Neural progenitor cell (in vitro differentiated cells): Measurements from ENCODE around the gene DEPDC1B. TPM values are rescaled to one million over a fixed set of nuclear protein-coding genes. Genes with fewer than 3 reads are reported as not detected.

ENCODE experiments used
- DNase-seq: peaks from one replicate; pipeline ENCODE4 v3.0.0-alpha.2; 2016; ENCODE audit warnings: low spot score
- H2AFZ ChIP-seq: fragments of 200-600 bp; sonication (generic); replicated peaks from 2 replicates; pipeline ENCODE4 v1.6.1; 2016; ENCODE audit warnings: antibody characterized with exemption
- H3F3A ChIP-seq: fragments of 200-600 bp; sonication (generic); 2 replicates; pipeline ENCODE4 v1.6.1; 2016; ENCODE audit warnings: antibody characterized with exemption, low read depth
- H3K27ac ChIP-seq: fragments of 200-600 bp; sonication (generic); 2 replicates; pipeline ENCODE4 v1.5.1; 2016; ENCODE audit warnings: mild to moderate bottlenecking
- H3K27me3 ChIP-seq: fragments of 200-600 bp; sonication (generic); 2 replicates; pipeline ENCODE4 v1.6.1; 2016; ENCODE audit warnings: mild to moderate bottlenecking, moderate library complexity
- H3K36me3 ChIP-seq: fragments of 200-600 bp; sonication (generic); 2 replicates; pipeline ENCODE4 v1.5.1; 2016
- H3K4me1 ChIP-seq: fragments of 200-600 bp; sonication (generic); 2 replicates; pipeline ENCODE4 v1.6.1; 2016; ENCODE audit warnings: mixed run types
- H3K4me2 ChIP-seq: fragments of 200-600 bp; sonication (generic); 2 replicates; pipeline ENCODE4 v1.6.1; 2016
- H3K4me3 ChIP-seq: fragments of 200-600 bp; sonication (generic); 2 replicates; pipeline ENCODE4 v1.5.1; 2016
- H3K79me2 ChIP-seq: fragments of 200-600 bp; sonication (generic); 2 replicates; pipeline ENCODE4 v1.6.1; 2016; ENCODE audit warnings: low read depth
- H3K9ac ChIP-seq: fragments of 200-600 bp; sonication (generic); 2 replicates; pipeline ENCODE4 v1.6.1; 2016
- H3K9me3 ChIP-seq: fragments of 200-600 bp; sonication (generic); 2 replicates; pipeline ENCODE4 v1.5.1; 2016; ENCODE audit warnings: low read depth
- H4K20me1 ChIP-seq: fragments of 200-600 bp; sonication (generic); 2 replicates; pipeline ENCODE4 v1.6.1; 2016; ENCODE audit warnings: low read depth
- H3K27ac Mint-ChIP-seq: 3 replicates; pipeline ENCODE4 v1.8.0; 2021; ENCODE audit warnings: mixed read lengths
- H3K27me3 Mint-ChIP-seq: 2 replicates; pipeline ENCODE4 v1.8.0; 2022; ENCODE audit warnings: low read depth, mild to moderate bottlenecking, inconsistent platforms, moderate library complexity, mixed read lengths; ENCODE audit not compliant: insufficient read depth
- H3K36me3 Mint-ChIP-seq: 3 replicates; pipeline ENCODE4 v1.8.0; 2021; ENCODE audit warnings: mixed read lengths
- H3K4me1 Mint-ChIP-seq: 3 replicates; pipeline ENCODE4 v1.8.0; 2021; ENCODE audit warnings: mixed read lengths
- H3K4me3 Mint-ChIP-seq: 3 replicates; pipeline ENCODE4 v1.8.0; 2021; ENCODE audit warnings: mild to moderate bottlenecking, moderate library complexity, mixed read lengths
- H3K9me3 Mint-ChIP-seq: 3 replicates; pipeline ENCODE4 v1.8.0; 2020; ENCODE audit warnings: mixed read lengths
- CTCF ChIP-seq: fragments of 200-600 bp; sonication (generic); IDR thresholded peaks from 2 replicates; pipeline ENCODE4 v1.5.1; 2017; ENCODE audit warnings: antibody characterized with exemption, mild to moderate bottlenecking
- EZH2 ChIP-seq: fragments of 200-600 bp; sonication (generic); IDR thresholded peaks from 2 replicates; pipeline ENCODE4 v1.6.1; 2017; ENCODE audit warnings: antibody characterized with exemption, mild to moderate bottlenecking, moderate library complexity
- EZH2phosphoT487 ChIP-seq: fragments of 200-600 bp; sonication (generic); IDR thresholded peaks from 2 replicates; pipeline ENCODE4 v1.6.1; 2017; ENCODE audit warnings: antibody characterized with exemption
- total RNA-seq: library from RNA; depleted of rRNA; stranded (reverse); fragments of >200 nt; gene quantifications from 2 replicates; pipeline ENCODE4 v1.2.3, GENCODE V29; 2015; ENCODE audit warnings: low replicate concordance

Gene DEPDC1B
- total RNA-seq, 1 donor from 2014 or later: 142 TPM

DNA sequence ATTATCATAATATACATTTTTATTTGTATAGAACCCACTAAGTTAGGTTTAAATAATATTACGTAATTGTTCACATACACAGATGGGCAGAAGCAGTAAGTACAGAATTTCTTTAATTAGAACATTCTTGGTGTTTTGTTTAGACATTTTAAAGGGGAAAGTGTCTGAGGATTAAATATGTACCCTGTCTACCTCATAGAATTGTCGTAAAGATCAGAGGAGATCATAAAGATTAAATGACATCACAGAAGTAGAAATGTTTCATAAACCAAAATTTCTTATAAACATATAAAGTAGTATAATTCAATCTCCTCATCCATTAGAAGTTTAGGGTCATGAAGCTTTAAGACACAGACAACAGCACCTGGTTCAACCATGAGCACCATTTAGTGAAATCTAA is 20.1 kb downstream of the DEPDC1B start:
- H3F3A ChIP-seq: no peaks in the 10 kb centered on the region
- H3K4me1 Mint-ChIP-seq: no peaks in the 10 kb centered on the region
- no peaks in the 10 kb centered on the region for H3K27me3 ChIP-seq
- H3K4me3 Mint-ChIP-seq: no peak overlapping the region
- H3K27me3 Mint-ChIP-seq: peaks cover 2% of the 10 kb centered on the region
- no peaks in the 10 kb centered on the region for H3K9me3 ChIP-seq
- no peak overlapping the region for H3K4me3 ChIP-seq
- H3K27ac ChIP-seq: no peak overlapping the region
- no peaks in the 10 kb centered on the region for H3K9me3 Mint-ChIP-seq
- H3K36me3 ChIP-seq: peaks cover 6% of the 10 kb centered on the region
- no peak overlapping the region for H3K4me2 ChIP-seq
- H2AFZ ChIP-seq: no peak overlapping the region
- peaks cover 45% of the 10 kb centered on the region for H4K20me1 ChIP-seq
- TF ChIP-seq EZH2phosphoT487: no peak
- TF ChIP-seq CTCF: no peak
- no peak for TF ChIP-seq EZH2
- H3K36me3 Mint-ChIP-seq: peaks cover 32% of the 10 kb centered on the region
- peaks cover 100% of the 10 kb centered on the region for H3K79me2 ChIP-seq
- H3K4me1 ChIP-seq: peaks cover 5% of the 10 kb centered on the region
- no peak for DNase-seq
- H3K9ac ChIP-seq: no peak overlapping the region
- no peak overlapping the region for H3K27ac Mint-ChIP-seq

- Histone ChIP-seq H3K4me2 (no peak overlapping the region), H3K36me3 (peaks cover 6% of the 10 kb centered on the region), H3K27me3 (no peaks in the 10 kb centered on the region), H3K4me3 (no peak overlapping the region), H2AFZ (no peak overlapping the region), H3K9me3 (no peaks in the 10 kb centered on the region), H3K79me2 (peaks cover 100% of the 10 kb centered on the region), H3K27ac (no peak overlapping the region), H3K9ac (no peak overlapping the region), H3K4me1 (peaks cover 8% of the 10 kb centered on the region), H4K20me1 (peaks cover 55% of the 10 kb centered on the region), H3F3A (no peaks in the 10 kb centered on the region)
- Mint-ChIP-seq H3K36me3 (peaks cover 19% of the 10 kb centered on the region), H3K27ac (no peak overlapping the region), H3K27me3 (peaks cover 2% of the 10 kb centered on the region), H3K4me1 (no peaks in the 10 kb centered on the region), H3K4me3 (no peak overlapping the region), H3K9me3 (no peaks in the 10 kb centered on the region)
- DNase-seq: peak; percentile 32
- TF ChIP-seq EZH2phosphoT487: no peak
- no peak for TF ChIP-seq EZH2
- TF ChIP-seq CTCF: peak; percentile 63
These were observed 21.9 kb downstream of the DEPDC1B start for GRCh38 chr5:60677850-60678664.

GRCh38 chr5:60675286-60675685 is 24.7 kb downstream of the DEPDC1B start:
- H3K4me3 ChIP-seq: no peak overlapping the region

More at GRCh38 chr5:60675286-60675685, 24.7 kb downstream of the DEPDC1B start:
- Mint-ChIP-seq H3K4me3 (no peak overlapping the region), H3K27me3 (no peaks in the 10 kb centered on the region), H3K9me3 (no peaks in the 10 kb centered on the region), H3K36me3 (peaks cover 3% of the 10 kb centered on the region), H3K27ac (no peak overlapping the region), H3K4me1 (no peaks in the 10 kb centered on the region)
- H3K9ac ChIP-seq: no peak overlapping the region
- no peaks in the 10 kb centered on the region for H3K36me3 ChIP-seq
- TF ChIP-seq CTCF (no peak), EZH2phosphoT487 (no peak), EZH2 (no peak)
- no peak for DNase-seq
- no peak overlapping the region for H2AFZ ChIP-seq
- H4K20me1 ChIP-seq: peaks cover 71% of the 10 kb centered on the region
- no peaks in the 10 kb centered on the region for H3K9me3 ChIP-seq
- H3K4me1 ChIP-seq: peaks cover 8% of the 10 kb centered on the region
- no peak overlapping the region for H3K27ac ChIP-seq
- no peaks in the 10 kb centered on the region for H3F3A ChIP-seq
- peaks cover 100% of the 10 kb centered on the region for H3K79me2 ChIP-seq
- no peaks in the 10 kb centered on the region for H3K27me3 ChIP-seq
- no peak overlapping the region for H3K4me2 ChIP-seq
